GM21529 (cell line): ENCODE data around the gene KDM3B.
"Not testable (repeated sequence)": the region's sequence is repeated elsewhere in the genome, so short reads cannot be mapped to it uniquely, and the experiment has no call there.

Source experiments
- ATAC-seq: cut with Tn5 transposase; IDR thresholded peaks from one replicate; pipeline ENCODE4 v1.9.1; 2021; ENCODE audit not compliant: unreplicated experiment

Gene KDM3B

DNA sequence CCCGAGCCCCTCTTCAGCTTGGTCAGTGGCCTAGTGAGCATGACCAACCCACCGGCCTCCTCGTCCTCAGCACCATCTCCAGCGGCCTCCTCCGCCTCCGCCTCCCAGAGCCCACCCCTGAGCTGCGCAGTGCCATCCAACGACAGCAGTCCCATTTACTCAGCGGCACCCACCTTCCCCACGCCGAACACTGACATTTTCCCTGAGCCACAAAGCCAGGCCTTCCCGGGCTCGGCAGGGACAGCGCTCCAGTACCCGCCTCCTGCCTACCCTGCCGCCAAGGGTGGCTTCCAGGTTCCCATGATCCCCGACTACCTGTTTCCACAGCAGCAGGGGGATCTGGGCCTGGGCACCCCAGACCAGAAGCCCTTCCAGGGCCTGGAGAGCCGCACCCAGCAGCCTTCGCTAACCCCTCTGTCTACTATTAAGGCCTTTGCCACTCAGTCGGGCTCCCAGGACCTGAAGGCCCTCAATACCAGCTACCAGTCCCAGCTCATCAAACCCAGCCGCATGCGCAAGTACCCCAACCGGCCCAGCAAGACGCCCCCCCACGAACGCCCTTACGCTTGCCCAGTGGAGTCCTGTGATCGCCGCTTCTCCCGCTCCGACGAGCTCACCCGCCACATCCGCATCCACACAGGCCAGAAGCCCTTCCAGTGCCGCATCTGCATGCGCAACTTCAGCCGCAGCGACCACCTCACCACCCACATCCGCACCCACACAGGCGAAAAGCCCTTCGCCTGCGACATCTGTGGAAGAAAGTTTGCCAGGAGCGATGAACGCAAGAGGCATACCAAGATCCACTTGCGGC, 114.6 kb downstream of the KDM3B start:
- ATAC-seq, result no peak

DNA sequence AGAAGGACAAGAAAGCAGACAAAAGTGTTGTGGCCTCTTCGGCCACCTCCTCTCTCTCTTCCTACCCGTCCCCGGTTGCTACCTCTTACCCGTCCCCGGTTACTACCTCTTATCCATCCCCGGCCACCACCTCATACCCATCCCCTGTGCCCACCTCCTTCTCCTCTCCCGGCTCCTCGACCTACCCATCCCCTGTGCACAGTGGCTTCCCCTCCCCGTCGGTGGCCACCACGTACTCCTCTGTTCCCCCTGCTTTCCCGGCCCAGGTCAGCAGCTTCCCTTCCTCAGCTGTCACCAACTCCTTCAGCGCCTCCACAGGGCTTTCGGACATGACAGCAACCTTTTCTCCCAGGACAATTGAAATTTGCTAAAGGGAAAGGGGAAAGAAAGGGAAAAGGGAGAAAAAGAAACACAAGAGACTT, 115.2 kb downstream of the KDM3B start:
- ATAC-seq, result no peak

DNA sequence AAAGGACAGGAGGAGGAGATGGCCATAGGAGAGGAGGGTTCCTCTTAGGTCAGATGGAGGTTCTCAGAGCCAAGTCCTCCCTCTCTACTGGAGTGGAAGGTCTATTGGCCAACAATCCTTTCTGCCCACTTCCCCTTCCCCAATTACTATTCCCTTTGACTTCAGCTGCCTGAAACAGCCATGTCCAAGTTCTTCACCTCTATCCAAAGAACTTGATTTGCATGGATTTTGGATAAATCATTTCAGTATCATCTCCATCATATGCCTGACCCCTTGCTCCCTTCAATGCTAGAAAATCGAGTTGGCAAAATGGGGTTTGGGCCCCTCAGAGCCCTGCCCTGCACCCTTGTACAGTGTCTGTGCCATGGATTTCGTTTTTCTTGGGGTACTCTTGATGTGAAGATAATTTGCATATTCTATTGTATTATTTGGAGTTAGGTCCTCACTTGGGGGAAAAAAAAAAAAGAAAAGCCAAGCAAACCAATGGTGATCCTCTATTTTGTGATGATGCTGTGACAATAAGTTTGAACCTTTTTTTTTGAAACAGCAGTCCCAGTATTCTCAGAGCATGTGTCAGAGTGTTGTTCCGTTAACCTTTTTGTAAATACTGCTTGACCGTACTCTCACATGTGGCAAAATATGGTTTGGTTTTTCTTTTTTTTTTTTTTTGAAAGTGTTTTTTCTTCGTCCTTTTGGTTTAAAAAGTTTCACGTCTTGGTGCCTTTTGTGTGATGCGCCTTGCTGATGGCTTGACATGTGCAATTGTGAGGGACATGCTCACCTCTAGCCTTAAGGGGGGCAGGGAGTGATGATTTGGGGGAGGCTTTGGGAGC, 115.9 kb downstream of the KDM3B start:
- ATAC-seq, result no peak

GRCh38 chr5:138468966-138469539, 116.6 kb downstream of the KDM3B start:
- no peak for ATAC-seq

DNA sequence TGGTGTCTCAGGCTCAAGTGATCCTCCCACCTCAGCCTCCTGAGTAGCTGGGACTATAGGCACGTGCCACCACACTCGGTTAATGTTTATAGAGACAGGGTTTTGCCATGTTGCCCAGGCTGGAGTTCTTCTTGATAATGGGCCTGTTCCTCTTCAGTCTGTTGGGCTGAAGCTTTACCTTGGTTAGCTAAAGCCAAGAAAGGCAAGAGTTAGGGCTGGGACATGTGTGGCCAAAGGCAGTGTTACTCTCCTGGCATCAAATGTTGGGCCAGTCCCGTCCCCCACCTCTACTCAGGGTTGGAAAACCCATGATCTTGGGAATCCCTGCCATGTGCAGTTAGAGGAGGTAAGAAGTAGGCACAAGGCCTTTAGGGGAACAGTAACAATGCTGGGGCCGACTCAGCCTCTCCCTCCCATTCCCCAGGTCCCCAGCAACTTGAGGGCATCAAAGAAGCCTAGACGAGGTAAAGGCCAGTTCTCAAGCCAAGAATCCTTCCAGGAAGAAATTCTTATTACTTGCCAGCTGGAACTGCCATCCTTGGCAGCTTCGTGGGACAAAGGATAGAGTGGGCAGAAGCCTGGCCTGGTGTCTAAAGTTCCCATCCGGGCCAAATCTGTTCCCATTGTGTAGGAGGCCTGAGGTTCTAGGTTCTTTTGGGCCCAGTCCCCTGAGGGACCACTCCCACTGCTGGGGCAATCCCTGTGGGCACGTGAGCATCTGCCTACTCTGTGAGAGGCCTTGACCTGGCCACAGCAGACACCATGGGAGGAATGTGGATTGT, 117.2 kb downstream of the KDM3B start:
- no peak for ATAC-seq

DNA sequence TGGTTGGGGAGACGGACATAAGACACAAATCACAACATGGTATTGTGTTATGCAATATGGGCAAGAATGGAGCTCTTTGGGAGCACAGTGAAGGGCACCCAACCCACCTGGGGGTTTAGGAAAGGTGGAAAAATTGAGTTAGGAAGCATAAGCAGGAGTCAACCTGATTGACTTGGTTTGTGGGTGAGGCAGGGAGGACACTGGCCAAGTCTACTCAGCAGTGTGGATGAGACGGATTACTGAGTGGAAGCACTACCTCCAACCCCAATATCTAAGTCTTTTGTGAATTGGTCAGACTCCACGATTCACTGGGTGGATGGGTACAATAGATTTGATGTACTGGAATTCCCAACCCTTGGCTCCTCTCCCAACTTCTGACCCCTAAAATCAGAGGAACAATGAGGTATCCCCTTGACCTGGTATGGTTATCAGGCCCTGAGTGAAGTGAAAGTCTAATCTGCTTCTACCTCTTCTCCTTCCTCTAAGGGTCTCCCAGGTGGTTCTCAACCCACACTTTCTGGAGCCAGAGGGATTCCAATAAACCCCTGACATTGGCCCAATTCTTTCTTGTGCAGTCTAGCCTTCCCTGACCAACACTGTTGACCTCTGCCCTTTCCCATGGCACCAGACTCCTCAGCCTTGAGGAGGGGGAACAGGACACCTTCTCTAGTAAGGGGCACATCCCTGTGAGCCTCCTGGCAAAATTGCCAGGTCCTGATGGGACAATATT, 118.0 kb downstream of the KDM3B start:
- no peak for ATAC-seq

DNA sequence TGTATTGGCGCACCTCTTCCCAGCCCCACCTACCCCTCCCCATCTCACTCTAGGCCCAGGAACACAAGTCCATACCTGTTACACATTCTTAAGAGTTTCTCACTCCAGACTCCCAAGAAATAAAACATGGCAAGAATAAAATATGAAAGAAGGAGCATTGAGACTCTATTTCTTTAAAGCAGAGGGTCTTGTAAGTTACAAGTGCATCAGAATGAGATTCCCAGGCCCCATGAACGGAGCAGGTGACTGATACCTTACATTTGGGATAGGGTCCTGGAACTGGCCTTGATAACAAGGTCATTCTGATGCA, 118.5 kb downstream of the KDM3B start:
- no peak for ATAC-seq

DNA sequence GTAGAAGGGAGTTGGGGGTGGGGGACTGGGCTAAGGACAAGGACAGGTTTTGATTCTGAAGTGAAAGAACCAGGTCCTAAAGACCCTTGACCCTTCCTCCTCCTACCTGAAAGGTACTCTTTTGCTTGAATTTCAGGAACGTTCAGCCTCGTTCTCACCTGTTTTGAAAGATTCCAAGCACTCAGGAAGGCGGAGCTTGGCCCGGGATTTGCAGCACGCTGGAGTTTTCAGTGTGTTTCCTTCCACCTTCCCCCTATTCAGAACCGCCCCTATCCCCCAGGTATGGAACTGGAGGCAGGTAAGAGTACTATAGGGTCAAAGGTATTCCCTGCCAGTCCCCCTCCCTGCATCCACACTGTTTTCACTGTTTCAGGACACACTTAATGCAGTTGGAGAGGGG, 119.9 kb downstream of the KDM3B start:
- ATAC-seq, result no peak

GRCh38 chr5:138473151-138473550, 120.7 kb downstream of the KDM3B start:
- not testable (repeated sequence) for ATAC-seq

DNA sequence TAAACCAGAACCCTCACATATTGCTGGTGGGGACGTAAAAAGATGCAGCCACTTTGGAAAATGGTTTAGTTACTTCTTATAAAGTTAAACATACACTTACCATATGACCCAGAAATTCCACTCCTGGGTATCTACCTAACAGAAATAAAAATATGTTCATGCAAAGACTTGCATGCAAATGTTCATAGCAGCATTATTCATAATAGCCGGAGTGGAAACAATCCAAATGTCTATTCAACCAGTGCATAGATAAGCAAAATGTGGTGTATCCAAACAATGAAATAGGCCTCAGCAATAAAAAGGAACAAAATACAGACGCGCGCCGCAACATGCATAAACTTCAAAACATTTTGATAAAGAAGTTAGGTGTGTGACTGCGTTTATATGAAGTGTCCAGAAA, 124.4 kb downstream of the KDM3B start:
- ATAC-seq, result no peak

GRCh38 chr5:138482638-138483037, 130.2 kb downstream of the KDM3B start:
- ATAC-seq, result no peak
